ENCODE data around the gene FGF19. TPM values are rescaled to one million over a fixed set of nuclear protein-coding genes. Genes with fewer than 3 reads are reported as not detected.
"Not testable (repeated sequence)": the region's sequence is repeated elsewhere in the genome, so short reads cannot be mapped to it uniquely, and the experiment has no call there.

Gene FGF19
- total RNA-seq, 4 donors from 2014 or later: not detected

GRCh38 chr11:69696749-69697468 is 6.9 kb downstream of the FGF19 start:
- intact Hi-C loops (cut with DNase I; ENCODE audit: low total_unique reads): no loop called here

GRCh38 chr11:69695995-69696394 is 7.8 kb downstream of the FGF19 start:
- DNase-seq; H3K36me3 ChIP-seq; H3K9me3 ChIP-seq; H3K4me1 ChIP-seq; H3K27ac ChIP-seq; intact Hi-C loops (cut with DNase I; ENCODE audit: low total_unique reads); H3K4me3 ChIP-seq: not testable (repeated sequence)
- 78% methylated on average over 6 of the region's 6 CpGs; no CpG with 5 or more reads in 1 of the 2 donors for WGBS, 2 donors (ENCODE audit: low coverage in 1 of 2)
- in situ Hi-C loops (cut with MboI; ENCODE audit: low pct_ligation_motif_present in 1 of 4, low pct_unique_long_range_greater_than_20kb in 1 of 4, low sequenced_read_pairs in 3 of 4): loop anchor here (10.0 to 25.0 kb wide), 3 partner anchors 189 to 491 kb away; no protein-coding TSS in a partner anchor
- peaks cover 77% of the 10 kb centered on the region for H3K27me3 ChIP-seq

More at GRCh38 chr11:69696749-69697468, 6.9 kb downstream of the FGF19 start:
- no peak for TF ChIP-seq EP300 (IDR thresholded peaks at IDR 0.05; ENCODE audit: low read depth)
- no peak for TF ChIP-seq POLR2AphosphoS5 (IDR thresholded peaks at IDR 0.05)
- TF ChIP-seq POLR2A (IDR thresholded peaks at IDR 0.05): no peak
- TF ChIP-seq, protein P1, sequence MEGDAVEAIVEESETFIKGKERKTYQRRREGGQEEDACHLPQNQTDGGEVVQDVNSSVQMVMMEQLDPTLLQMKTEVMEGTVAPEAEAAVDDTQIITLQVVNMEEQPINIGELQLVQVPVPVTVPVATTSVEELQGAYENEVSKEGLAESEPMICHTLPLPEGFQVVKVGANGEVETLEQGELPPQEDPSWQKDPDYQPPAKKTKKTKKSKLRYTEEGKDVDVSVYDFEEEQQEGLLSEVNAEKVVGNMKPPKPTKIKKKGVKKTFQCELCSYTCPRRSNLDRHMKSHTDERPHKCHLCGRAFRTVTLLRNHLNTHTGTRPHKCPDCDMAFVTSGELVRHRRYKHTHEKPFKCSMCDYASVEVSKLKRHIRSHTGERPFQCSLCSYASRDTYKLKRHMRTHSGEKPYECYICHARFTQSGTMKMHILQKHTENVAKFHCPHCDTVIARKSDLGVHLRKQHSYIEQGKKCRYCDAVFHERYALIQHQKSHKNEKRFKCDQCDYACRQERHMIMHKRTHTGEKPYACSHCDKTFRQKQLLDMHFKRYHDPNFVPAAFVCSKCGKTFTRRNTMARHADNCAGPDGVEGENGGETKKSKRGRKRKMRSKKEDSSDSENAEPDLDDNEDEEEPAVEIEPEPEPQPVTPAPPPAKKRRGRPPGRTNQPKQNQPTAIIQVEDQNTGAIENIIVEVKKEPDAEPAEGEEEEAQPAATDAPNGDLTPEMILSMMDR (IDR thresholded peaks at IDR 0.05): no peak
- Histone ChIP-seq H3K36me3 (no peaks in the 10 kb centered on the region), H3K27ac (no peak overlapping the region), H3K4me1 (no peaks in the 10 kb centered on the region), H3K4me3 (no peak overlapping the region), H3K27me3 (peaks cover 81% of the 10 kb centered on the region), H3K9me3 (no peaks in the 10 kb centered on the region)
- no peak for DNase-seq
- WGBS, 2 donors (ENCODE audit: low coverage in 1 of 2): 71 to 80% methylated on average over 1 to 15 of the region's 15 CpGs
- in situ Hi-C loops (cut with MboI; ENCODE audit: low pct_ligation_motif_present in 1 of 4, low pct_unique_long_range_greater_than_20kb in 1 of 4, low sequenced_read_pairs in 3 of 4): loop anchor here (10.0 to 25.0 kb wide), 3 partner anchors 188 to 490 kb away; no protein-coding TSS in a partner anchor

DNA sequence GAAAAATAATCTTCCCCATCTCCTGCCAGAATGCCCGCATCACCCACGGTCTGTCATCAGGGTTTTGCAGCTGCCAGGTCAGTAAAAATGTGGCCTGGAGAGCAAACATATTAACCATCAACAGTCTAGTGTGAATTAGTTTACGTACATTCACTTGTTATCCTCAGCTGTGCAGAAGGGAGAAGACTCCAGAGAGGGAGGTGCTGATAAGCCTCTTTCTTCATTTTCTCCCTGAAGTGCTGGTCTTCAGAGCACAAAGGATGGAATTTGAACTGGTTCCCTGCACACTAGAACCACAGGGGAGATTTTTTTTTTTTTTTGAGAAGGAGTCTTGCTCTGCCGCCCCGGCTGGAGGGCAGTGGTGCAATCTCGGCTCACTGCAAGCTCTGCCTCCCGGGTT is 8.2 kb downstream of the FGF19 start:
- Histone ChIP-seq H3K27ac (no peak overlapping the region), H3K4me1 (no peaks in the 10 kb centered on the region), H3K27me3 (peaks cover 73% of the 10 kb centered on the region), H3K9me3 (no peaks in the 10 kb centered on the region), H3K36me3 (no peaks in the 10 kb centered on the region), H3K4me3 (no peak overlapping the region)
- intact Hi-C loops (cut with DNase I; ENCODE audit: low total_unique reads): no loop called here
- in situ Hi-C loops (cut with MboI; ENCODE audit: low pct_ligation_motif_present in 1 of 4, low pct_unique_long_range_greater_than_20kb in 1 of 4, low sequenced_read_pairs in 3 of 4): loop anchor here (10.0 to 25.0 kb wide), 3 partner anchors 189 to 492 kb away; no protein-coding TSS in a partner anchor
- no peak for DNase-seq
- TF ChIP-seq, protein P1 (IDR thresholded peaks at IDR 0.05): no peak
- TF ChIP-seq POLR2AphosphoS5 (IDR thresholded peaks at IDR 0.05) (no peak), POLR2A (IDR thresholded peaks at IDR 0.05) (no peak), EP300 (IDR thresholded peaks at IDR 0.05; ENCODE audit: low read depth) (no peak)
- WGBS, 2 donors (ENCODE audit: low coverage in 1 of 2): 60 to 72% methylated on average over 3 to 7 of the region's 7 CpGs

DNA sequence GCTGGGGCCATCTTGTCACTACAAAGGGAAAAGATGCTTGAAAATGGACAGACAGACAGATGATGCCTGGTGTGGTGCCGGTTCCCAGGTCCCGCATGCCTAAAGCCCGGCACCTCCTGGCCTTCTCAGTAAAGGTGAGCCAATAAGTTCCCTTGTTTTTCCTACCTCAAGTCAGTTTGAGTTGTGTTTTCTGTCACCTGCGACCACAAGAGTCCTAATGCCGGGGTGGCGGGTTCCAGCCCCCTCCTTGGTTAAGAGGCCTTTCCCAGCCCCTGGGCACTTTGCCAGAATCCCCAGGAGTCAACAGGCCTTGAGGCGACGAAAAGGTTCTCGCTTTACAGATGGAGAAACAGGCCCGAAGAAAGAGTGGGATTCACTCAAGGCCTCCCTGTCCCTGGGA is 9.0 kb downstream of the FGF19 start:
- Histone ChIP-seq H3K36me3 (no peaks in the 10 kb centered on the region), H3K4me3 (no peak overlapping the region), H3K27ac (no peak overlapping the region), H3K4me1 (no peaks in the 10 kb centered on the region), H3K9me3 (no peaks in the 10 kb centered on the region), H3K27me3 (peaks cover 66% of the 10 kb centered on the region)
- TF ChIP-seq, protein P1 (IDR thresholded peaks at IDR 0.05): no peak
- TF ChIP-seq EP300 (IDR thresholded peaks at IDR 0.05; ENCODE audit: low read depth) (no peak), POLR2A (IDR thresholded peaks at IDR 0.05) (no peak), POLR2AphosphoS5 (IDR thresholded peaks at IDR 0.05) (no peak)
- no peak for DNase-seq
- intact Hi-C loops (cut with DNase I; ENCODE audit: low total_unique reads) (loop anchor here (5.0 kb wide), 1 partner anchor 498 kb away; no protein-coding TSS in a partner anchor), in situ Hi-C loops (cut with MboI; ENCODE audit: low pct_ligation_motif_present in 1 of 4, low pct_unique_long_range_greater_than_20kb in 1 of 4, low sequenced_read_pairs in 3 of 4) (loop anchor here (10.0 to 25.0 kb wide), 3 partner anchors 190 to 493 kb away; no protein-coding TSS in a partner anchor)
- 76% methylated on average over 10 of the region's 10 CpGs; no CpG with 5 or more reads in 1 of the 2 donors for WGBS, 2 donors (ENCODE audit: low coverage in 1 of 2)

All from transverse colon (tissue), 4 donors.